Measurements from ENCODE around the gene TENT5A.
"Not testable (repeated sequence)": the region's sequence is repeated elsewhere in the genome, so short reads cannot be mapped to it uniquely, and the experiment has no call there.

Gene TENT5A

GRCh38 chr6:81752084-81752920 is at the start of gene TENT5A:
TENT5A (minus strand) TSS chr6:81752681; CDS start chr6:81752141, 540 bp downstream.
- peak; percentile 90 for DNase-seq (ENCODE audit: low spot score)

DNA sequence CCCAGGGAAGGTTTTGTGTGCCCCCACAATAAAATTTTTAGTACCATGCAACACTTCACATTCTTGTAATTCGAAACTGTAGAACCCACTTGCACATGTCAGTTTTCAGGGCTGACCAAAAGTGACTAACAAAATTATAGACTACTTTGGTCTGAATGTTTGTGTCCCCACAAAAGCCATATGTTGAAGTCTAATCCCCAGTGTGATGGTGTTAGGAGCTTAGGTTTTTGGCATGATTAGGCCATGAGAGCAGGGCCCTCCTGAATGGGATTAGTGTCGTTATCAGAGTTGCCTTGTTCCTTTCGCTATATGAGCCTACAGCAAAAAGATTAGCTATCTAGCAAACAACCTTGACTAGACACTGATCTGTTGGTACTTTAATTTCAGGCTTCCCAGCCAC is 49.0 kb upstream of the TENT5A start:
- DNase-seq (ENCODE audit: low spot score), result no peak

GRCh38 chr6:81800666-81801065 is 48.2 kb upstream of the TENT5A start:
- DNase-seq (ENCODE audit: low spot score), result no peak

GRCh38 chr6:81799323-81799722 is 46.8 kb upstream of the TENT5A start:
- no peak for DNase-seq (ENCODE audit: low spot score)

DNA sequence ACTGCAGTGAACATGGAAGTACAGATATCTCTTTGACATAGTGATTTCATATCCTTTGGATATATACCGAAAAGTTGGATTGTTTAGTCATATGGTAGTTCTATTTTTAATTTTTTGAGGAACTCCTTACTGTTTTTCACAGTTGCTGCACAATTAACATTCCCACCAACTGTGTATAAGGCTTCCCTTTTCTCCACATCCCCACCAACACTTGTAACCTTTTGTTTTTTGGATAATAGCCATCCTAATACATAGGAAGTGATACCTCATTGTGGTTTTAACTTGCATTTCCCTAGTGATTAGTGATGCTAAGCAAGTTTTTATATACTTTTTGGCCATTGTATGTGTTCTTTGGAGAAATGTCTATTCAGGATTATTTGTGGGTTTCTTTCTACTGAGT is 45.1 kb upstream of the TENT5A start:
- no peak for DNase-seq (ENCODE audit: low spot score)

DNA sequence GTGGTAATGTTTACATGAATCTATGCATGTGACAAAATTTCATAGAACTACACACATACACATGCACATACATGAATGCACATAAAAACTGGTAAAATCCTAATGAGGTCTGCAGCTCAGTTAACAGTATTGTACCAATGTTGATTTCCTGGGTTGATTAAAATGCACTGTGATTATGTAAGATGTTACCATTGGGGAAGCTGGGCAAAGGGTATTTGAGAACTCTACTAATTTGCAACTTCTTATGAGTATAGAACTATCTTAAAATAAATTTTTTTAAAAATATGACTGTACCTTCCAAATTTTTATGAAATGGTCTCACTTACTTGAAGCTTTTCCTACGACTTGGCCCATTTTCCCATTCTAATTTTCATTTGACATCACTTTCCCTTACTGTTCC is 43.4 kb upstream of the TENT5A start:
- DNase-seq (ENCODE audit: low spot score), result no peak

DNA sequence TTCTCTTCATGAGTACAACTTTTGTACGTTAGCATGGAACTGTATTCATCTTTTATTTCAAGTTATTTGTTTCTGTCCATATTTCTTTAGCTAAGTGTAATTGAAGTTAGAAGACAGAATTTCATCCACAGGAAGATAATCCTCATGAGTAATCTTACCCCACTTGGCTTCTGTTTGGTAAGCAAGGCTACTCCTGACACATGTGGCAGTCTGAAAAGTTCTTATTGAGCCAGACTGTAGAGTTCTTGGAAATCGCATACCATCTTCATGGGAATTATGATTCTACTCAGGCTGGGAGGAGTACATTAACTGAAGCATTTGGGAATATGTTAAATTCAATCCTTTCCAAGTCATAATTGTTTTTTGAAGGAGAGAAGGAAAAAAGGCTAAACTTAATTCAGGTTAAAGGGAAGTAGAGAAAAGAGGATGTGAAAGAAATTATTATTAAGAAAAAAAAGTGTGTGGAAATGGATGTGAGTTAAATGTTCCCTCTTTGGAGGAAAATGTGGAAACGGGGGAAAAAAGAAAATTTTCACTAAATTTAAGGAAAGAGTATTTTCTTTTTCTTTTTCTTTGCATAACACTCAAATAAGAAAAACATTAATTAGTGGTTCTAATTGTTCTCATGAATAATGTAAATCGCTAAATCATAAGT is 41.5 kb upstream of the TENT5A start:
- no peak for DNase-seq (ENCODE audit: low spot score)

GRCh38 chr6:81792826-81793225 is 40.3 kb upstream of the TENT5A start:
- DNase-seq (ENCODE audit: low spot score), result no peak

DNA sequence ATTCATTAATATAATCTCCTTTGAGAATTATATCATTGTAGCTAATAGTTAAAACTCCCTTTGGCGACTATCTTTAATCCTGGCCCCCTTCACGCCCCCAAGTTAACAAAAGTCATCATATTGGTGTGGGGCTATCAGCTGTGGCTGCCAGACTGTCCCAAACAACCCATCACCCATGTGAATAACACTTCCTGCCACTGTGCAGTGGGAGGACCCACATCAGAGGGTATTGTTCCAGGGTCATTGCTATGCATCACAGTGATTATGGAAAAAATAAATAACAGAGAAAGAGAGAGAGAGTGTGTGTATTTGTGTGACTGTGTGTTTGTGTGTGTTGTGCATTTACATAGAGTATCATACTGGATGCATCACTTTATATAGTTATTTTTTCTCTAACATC is 39.3 kb upstream of the TENT5A start:
- no peak for DNase-seq (ENCODE audit: low spot score)

DNA sequence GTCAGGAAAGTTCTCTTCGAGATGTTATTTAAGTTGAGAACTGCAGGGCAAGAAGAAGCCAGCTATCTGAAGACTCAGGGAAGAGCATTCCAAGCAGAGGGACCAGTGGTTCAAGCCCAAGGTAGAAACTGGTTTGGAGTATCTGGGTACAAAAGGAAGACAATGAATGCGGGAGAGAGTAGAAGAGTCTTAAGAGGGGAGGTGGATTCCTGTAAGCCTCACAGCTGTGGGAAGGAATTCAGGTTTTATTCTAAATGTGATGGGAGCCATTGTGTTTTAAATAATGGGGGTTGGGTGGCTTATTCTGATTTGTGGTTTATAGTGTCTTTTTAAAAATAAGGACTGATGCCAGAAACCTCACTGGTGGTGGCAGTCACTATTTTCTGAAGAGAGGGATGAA is 37.6 kb upstream of the TENT5A start:
- no peak for DNase-seq (ENCODE audit: low spot score)

GRCh38 chr6:81789291-81789690 is 36.8 kb upstream of the TENT5A start:
- DNase-seq (ENCODE audit: low spot score), result no peak

DNA sequence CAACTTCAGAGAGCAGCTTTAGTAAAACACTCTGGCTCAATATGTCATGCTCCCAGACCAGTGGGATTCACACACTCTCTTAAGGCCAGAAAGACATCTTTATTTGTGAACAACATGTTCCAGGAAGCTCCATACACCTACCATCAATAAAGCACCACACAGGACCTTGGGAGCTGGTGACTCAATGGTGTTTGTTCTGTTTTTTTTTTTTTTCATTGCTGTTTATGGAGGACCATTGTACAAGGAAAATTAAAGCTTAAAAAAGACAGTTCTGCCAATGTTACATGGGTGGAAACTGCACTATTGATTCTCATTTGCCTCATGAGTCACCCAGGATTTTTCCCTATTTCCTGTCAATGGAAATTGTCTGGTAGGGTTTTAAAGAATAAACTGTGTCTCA is 36.3 kb upstream of the TENT5A start:
- no peak for DNase-seq (ENCODE audit: low spot score)

DNA sequence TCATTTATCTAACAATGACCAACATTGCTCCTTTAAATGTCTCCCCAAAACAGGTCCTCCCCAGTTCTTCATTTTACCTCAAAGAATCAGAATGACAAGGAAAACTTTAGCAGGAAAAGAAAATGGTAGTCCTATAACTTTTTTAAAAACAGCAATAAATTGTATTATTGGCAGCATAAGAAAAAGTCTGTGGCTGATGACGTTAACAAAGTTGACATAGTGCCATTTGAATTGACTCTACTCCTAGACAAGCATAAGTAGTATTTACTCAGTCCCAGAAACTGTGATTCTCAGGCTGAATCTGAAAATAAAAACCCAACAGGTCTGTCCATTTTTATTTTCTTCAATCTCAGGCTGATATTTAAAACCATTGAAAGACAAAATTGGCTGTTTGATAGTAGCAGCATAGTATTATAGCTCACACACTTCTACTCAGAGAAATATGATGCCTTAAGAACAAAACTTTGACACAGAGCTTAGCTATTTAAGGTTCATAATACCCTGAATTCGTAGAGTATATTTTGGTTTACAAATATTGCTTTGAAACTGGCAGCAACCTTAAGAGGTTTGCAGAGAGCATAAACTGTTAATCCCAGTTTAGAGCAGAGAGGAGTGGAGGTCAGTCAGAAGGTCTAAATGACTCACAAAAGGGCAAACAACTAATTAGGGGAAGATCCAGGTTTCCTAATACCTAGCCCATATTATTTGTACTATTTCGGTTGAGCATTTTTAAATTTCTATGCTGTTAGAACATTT is 35.0 kb upstream of the TENT5A start:
- no peak for DNase-seq (ENCODE audit: low spot score)

GRCh38 chr6:81786150-81786549 is 33.7 kb upstream of the TENT5A start:
- no peak for DNase-seq (ENCODE audit: low spot score)

GRCh38 chr6:81785377-81785776 is 32.9 kb upstream of the TENT5A start:
- DNase-seq (ENCODE audit: low spot score), result no peak

DNA sequence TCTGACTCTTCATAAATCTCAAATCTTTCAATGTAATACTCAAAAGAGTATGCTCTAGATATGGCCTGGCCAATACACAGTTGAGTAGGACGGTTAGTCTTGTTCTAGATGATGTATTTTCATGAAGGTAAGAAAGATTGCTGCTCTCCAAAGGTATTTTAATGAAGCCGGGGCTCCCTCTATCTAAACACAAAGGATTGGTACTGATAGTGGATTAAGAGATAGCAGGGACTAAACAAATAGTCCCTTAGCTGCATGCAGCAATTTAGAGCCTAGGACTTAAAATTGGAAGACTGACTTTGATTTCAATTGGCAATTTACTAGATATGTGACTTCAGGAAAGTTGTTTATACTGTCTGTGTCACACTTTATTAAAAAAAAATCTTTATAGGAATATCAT is 31.4 kb upstream of the TENT5A start:
- DNase-seq (ENCODE audit: low spot score), result no peak

DNA sequence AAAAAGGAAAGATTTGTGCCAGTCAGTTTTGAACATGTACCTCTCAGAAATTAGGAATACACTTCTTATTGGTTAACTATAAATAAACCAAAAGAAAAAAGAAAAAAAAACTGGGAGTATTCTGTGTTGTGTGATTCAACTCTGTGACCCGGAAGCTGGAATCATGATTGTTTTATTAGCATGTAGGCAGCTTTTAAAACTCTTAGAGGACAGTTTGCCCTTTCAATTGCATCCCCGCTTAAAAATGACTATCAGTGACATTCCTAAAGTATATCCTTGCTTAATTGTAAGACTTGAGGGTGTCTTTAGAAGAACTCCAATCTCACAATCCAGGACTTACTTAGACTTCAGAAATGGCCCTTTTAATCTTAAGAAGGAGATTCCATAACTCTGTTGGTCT is 29.1 kb upstream of the TENT5A start:
- DNase-seq (ENCODE audit: low spot score), result no peak

GRCh38 chr6:81777586-81778268 is 25.2 kb upstream of the TENT5A start:
- no peak for DNase-seq (ENCODE audit: low spot score)

DNA sequence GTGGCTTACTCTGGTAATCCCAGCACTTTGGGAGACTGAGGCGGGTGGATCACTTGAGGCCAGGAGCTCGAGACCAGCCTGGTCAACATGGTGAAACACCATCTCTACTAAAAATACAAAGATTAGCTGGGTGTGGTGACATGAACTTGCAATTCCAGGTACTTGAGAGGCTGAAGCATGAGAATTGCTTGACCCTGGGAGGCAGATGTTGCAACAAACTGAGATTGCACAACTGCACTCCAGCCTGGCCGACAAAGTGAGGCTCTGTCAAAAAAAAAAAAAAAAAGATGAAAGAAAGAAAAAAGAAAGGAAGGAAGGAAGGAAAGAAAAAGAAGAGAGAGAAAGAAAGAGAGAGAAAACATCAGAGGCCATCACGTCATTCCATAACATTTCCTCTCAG is 23.7 kb upstream of the TENT5A start:
- not testable (repeated sequence) for DNase-seq (ENCODE audit: low spot score)

- DNase-seq (ENCODE audit: low spot score), result no peak
Measured at GRCh38 chr6:81774542-81774941, 22.1 kb upstream of the TENT5A start.

DNA sequence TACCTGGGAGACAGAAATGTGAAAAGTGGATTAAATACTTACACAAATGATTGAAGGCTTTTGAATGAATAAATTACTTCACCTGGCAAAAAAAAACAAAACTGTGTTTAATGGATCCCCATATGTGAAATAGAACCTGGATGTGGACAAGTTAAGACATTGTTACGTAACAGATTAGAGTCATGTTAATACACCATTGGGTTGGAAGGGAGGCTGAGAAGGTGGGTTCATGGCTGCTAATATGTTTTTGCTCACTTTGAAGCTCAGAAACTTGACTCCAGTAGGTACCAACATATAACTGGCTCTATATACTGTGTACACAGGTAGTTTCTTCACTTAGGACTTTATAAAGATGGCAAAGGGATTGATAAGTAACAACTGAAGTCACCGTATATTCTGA is 21.4 kb upstream of the TENT5A start:
- no peak for DNase-seq (ENCODE audit: low spot score)

- DNase-seq (ENCODE audit: low spot score), result no peak
Measured at GRCh38 chr6:81772741-81773140, 20.3 kb upstream of the TENT5A start.
